ENCODE data around the gene SMIM27.
"Not testable (repeated sequence)": the region's sequence is repeated elsewhere in the genome, so short reads cannot be mapped to it uniquely, and the experiment has no call there.

Gene SMIM27

GRCh38 chr9:32552172-32552872 is at the start of gene SMIM27, which contains the start of gene TOPORS:
Gene SMIM27, plus strand, starts transcription at chr9:32552327. Its CDS starts 108 bp downstream, at chr9:32552435.
Gene TOPORS, minus strand, starts transcription at chr9:32552586. Its CDS starts 150 bp downstream, at chr9:32552436.
- peak; percentile 77 for ATAC-seq

- no peak for ATAC-seq
Measured at GRCh38 chr9:32502464-32502863, 49.7 kb upstream of the SMIM27 start.

- ATAC-seq, result no peak
Measured at GRCh38 chr9:32503008-32503407, 49.1 kb upstream of the SMIM27 start.

GRCh38 chr9:32508728-32509127 is 43.4 kb upstream of the SMIM27 start:
- no peak for ATAC-seq

- ATAC-seq, result no peak
Measured at GRCh38 chr9:32516241-32516640, 35.9 kb upstream of the SMIM27 start.

- no peak for ATAC-seq
Measured at GRCh38 chr9:32518276-32518675, 33.9 kb upstream of the SMIM27 start.

GRCh38 chr9:32523910-32524309 is 28.2 kb upstream of the SMIM27 start:
- ATAC-seq, result no peak

- not testable (repeated sequence) for ATAC-seq
Measured at GRCh38 chr9:32524558-32524891, 27.6 kb upstream of the SMIM27 start.

- peak; percentile 30 to 53 for ATAC-seq
Measured at GRCh38 chr9:32524892-32525708, 27.0 kb upstream of the SMIM27 start.

- no peak for ATAC-seq
Measured at GRCh38 chr9:32525709-32526030, 26.5 kb upstream of the SMIM27 start.

GRCh38 chr9:32526041-32526706 is 26.0 kb upstream of the SMIM27 start, which contains the start of gene RIGI:
Gene RIGI, minus strand, starts transcription at chr9:32526196. Its CDS starts 30 bp downstream, at chr9:32526166.
- ATAC-seq, result peak; percentile 66 to 74

- ATAC-seq, result no peak
Measured at GRCh38 chr9:32526707-32527048, 25.4 kb upstream of the SMIM27 start.

- no peak for ATAC-seq
Measured at GRCh38 chr9:32533336-32533735, 18.8 kb upstream of the SMIM27 start.

GRCh38 chr9:32533816-32534215 is 18.3 kb upstream of the SMIM27 start:
- ATAC-seq, result no peak

GRCh38 chr9:32543047-32543446 is 9.1 kb upstream of the SMIM27 start:
- ATAC-seq, result no peak

- ATAC-seq, result no peak
Measured at GRCh38 chr9:32545884-32546283, 6.2 kb upstream of the SMIM27 start.

GRCh38 chr9:32548213-32548612 is 3.9 kb upstream of the SMIM27 start:
- not testable (repeated sequence) for ATAC-seq

GRCh38 chr9:32550150-32550561 is 2.0 kb upstream of the SMIM27 start:
- ATAC-seq, result no peak

- ATAC-seq, result peak; percentile 68 to 70
Measured at GRCh38 chr9:32550562-32551275, 1.4 kb upstream of the SMIM27 start.

GRCh38 chr9:32551276-32552051 is 663 bp upstream of the SMIM27 start:
- ATAC-seq, result peak; percentile 41 to 50

GRCh38 chr9:32554107-32554506 is 2.0 kb downstream of the SMIM27 start:
- no peak for ATAC-seq

GRCh38 chr9:32554591-32554990 is 2.5 kb downstream of the SMIM27 start:
- no peak for ATAC-seq
